Measurements from ENCODE around the gene LDAF1.

LDAF1 gene

DNA sequence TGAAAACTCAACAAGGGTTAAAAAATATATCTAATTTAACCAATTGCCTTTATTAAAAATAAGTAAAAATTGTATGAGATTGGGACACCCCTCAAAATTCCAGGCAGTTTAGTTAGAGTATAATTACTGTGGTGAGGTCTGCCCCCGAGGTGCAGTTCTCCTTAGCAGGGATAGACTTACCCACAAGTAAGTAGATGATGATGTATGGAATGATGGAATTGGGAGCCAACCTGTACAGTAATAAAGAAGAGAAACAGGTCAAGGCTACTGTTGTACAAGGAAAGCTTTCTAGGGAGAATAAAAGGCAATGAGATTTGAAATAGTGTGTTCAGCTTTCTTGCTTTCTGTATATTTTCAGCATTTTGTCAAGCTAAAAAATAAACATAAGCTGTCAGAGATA, 1.8 kb downstream of the LDAF1 start:
- H3K27me3 ChIP-seq (ENCODE audit: insufficient read depth, poor library complexity, severe bottlenecking): no peaks in the 10 kb centered on the region
- TF ChIP-seq, protein P1, sequence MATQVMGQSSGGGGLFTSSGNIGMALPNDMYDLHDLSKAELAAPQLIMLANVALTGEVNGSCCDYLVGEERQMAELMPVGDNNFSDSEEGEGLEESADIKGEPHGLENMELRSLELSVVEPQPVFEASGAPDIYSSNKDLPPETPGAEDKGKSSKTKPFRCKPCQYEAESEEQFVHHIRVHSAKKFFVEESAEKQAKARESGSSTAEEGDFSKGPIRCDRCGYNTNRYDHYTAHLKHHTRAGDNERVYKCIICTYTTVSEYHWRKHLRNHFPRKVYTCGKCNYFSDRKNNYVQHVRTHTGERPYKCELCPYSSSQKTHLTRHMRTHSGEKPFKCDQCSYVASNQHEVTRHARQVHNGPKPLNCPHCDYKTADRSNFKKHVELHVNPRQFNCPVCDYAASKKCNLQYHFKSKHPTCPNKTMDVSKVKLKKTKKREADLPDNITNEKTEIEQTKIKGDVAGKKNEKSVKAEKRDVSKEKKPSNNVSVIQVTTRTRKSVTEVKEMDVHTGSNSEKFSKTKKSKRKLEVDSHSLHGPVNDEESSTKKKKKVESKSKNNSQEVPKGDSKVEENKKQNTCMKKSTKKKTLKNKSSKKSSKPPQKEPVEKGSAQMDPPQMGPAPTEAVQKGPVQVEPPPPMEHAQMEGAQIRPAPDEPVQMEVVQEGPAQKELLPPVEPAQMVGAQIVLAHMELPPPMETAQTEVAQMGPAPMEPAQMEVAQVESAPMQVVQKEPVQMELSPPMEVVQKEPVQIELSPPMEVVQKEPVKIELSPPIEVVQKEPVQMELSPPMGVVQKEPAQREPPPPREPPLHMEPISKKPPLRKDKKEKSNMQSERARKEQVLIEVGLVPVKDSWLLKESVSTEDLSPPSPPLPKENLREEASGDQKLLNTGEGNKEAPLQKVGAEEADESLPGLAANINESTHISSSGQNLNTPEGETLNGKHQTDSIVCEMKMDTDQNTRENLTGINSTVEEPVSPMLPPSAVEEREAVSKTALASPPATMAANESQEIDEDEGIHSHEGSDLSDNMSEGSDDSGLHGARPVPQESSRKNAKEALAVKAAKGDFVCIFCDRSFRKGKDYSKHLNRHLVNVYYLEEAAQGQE (IDR thresholded peaks at IDR 0.05; ENCODE audit: insufficient replicate concordance, low read depth): no peak
- TF ChIP-seq SPI1 (IDR thresholded peaks at IDR 0.05; ENCODE audit: borderline replicate concordance, low read depth): no peak
- no peak overlapping the region for H3K27ac ChIP-seq (replicated peaks)
- no peak overlapping the region for H3K4me3 ChIP-seq (replicated peaks; ENCODE audit: insufficient read depth, low read length)
- DNase-seq (ENCODE audit: low read depth in 1 of 2, low spot score in 1 of 2): no peak

GRCh38 chr16:21161211-21161610, 2.7 kb downstream of the LDAF1 start:
- no peak for DNase-seq (ENCODE audit: low read depth in 1 of 2, low spot score in 1 of 2)
- TF ChIP-seq, protein P1 (IDR thresholded peaks at IDR 0.05; ENCODE audit: insufficient replicate concordance, low read depth): no peak
- H3K4me3 ChIP-seq (replicated peaks; ENCODE audit: insufficient read depth, low read length): no peak overlapping the region
- no peaks in the 10 kb centered on the region for H3K27me3 ChIP-seq (ENCODE audit: insufficient read depth, poor library complexity, severe bottlenecking)
- no peak overlapping the region for H3K27ac ChIP-seq (replicated peaks)

DNA sequence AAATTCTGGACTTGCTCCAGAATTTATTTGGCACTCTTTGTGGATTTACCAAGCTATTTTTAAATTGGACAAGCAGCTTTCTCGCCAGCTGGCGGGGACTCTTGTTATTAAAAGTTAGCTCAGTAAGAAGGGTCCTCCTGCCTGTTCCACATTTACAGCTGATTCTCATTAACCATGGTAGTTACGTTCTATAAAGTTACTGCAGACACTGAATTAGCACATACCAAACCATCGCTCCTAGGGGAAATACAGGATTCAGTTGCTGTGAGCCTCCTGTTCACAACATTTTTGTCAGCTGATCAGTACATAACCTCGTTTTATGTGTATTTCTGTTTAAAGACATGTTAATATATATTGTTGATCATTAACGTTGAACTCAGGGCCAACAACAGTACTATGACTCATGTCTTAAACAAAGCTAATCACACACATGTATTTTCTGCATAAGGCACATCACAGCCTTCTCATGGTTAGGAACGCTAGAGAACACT, 4.2 kb downstream of the LDAF1 start:
- no peak overlapping the region for H3K27ac ChIP-seq (replicated peaks)
- H3K4me3 ChIP-seq (replicated peaks; ENCODE audit: insufficient read depth, low read length): no peak overlapping the region
- TF ChIP-seq GABPA (IDR thresholded peaks at IDR 0.05; ENCODE audit: low read depth) (no peak), POLR2AphosphoS5 (IDR thresholded peaks at IDR 0.05; ENCODE audit: low read depth) (no peak)
- TF ChIP-seq, protein P2, sequence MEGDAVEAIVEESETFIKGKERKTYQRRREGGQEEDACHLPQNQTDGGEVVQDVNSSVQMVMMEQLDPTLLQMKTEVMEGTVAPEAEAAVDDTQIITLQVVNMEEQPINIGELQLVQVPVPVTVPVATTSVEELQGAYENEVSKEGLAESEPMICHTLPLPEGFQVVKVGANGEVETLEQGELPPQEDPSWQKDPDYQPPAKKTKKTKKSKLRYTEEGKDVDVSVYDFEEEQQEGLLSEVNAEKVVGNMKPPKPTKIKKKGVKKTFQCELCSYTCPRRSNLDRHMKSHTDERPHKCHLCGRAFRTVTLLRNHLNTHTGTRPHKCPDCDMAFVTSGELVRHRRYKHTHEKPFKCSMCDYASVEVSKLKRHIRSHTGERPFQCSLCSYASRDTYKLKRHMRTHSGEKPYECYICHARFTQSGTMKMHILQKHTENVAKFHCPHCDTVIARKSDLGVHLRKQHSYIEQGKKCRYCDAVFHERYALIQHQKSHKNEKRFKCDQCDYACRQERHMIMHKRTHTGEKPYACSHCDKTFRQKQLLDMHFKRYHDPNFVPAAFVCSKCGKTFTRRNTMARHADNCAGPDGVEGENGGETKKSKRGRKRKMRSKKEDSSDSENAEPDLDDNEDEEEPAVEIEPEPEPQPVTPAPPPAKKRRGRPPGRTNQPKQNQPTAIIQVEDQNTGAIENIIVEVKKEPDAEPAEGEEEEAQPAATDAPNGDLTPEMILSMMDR (IDR thresholded peaks at IDR 0.05; ENCODE audit: insufficient read depth, low read length): no peak
- no peak for DNase-seq (ENCODE audit: low read depth in 1 of 2, low spot score in 1 of 2)
- no peaks in the 10 kb centered on the region for H3K27me3 ChIP-seq (ENCODE audit: insufficient read depth, poor library complexity, severe bottlenecking)

GRCh38 chr16:21163576-21163975, 5.1 kb downstream of the LDAF1 start:
- DNase-seq (ENCODE audit: low read depth in 1 of 2, low spot score in 1 of 2): no peak
- TF ChIP-seq SPI1 (IDR thresholded peaks at IDR 0.05; ENCODE audit: borderline replicate concordance, low read depth): no peak
- TF ChIP-seq POLR2AphosphoS5 (IDR thresholded peaks at IDR 0.05; ENCODE audit: low read depth): no peak
- TF ChIP-seq, protein P2 (IDR thresholded peaks at IDR 0.05; ENCODE audit: insufficient read depth, low read length): no peak
- TF ChIP-seq, protein P1 (IDR thresholded peaks at IDR 0.05; ENCODE audit: insufficient replicate concordance, low read depth): no peak
- no peak for TF ChIP-seq GABPA (IDR thresholded peaks at IDR 0.05; ENCODE audit: low read depth)
- H3K4me3 ChIP-seq (replicated peaks; ENCODE audit: insufficient read depth, low read length): no peak overlapping the region
- no peak overlapping the region for H3K27ac ChIP-seq (replicated peaks)
- no peaks in the 10 kb centered on the region for H3K27me3 ChIP-seq (ENCODE audit: insufficient read depth, poor library complexity, severe bottlenecking)
